ENCODE data around the gene CD1D.
"Not testable (repeated sequence)": the region's sequence is repeated elsewhere in the genome, so short reads cannot be mapped to it uniquely, and the experiment has no call there.

CD1D gene

DNA sequence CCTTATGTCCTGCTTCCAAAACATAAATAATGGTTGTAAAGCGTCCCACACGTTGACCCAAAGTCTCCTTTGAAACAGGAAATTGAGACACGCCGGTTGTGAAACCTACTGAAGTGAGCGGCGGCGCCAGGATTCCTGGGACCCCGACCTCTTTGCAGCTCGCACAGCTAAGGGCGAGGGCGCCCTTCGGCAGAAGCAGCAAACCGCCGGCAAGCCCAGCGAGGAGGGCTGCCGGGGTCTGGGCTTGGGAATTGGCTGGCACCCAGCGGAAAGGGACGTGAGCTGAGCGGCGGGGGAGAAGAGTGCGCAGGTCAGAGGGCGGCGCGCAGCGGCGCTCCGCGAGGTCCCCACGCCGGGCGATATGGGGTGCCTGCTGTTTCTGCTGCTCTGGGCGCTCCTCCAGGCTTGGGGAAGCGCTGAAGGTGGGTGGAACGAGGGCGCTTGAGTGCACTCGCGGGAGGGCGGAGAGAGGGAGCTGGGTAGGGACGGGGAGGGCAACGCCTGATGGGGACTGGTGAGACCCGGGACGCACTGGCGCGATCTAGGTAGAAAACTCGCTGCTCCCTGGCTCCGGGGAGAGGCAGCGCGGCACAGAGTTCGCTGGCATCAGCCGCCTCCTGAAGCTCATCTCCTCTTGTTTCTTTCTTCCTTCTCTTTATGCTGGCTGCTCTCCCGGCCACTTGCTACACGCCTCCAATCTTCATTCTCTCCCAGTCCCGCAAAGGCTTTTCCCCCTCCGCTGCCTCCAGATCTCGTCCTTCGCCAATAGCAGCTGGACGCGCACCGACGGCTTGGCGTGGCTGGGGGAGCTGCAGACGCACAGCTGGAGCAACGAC is at the start of gene CD1D:
Gene CD1D, plus strand, starts transcription at position 155 of the 836 bp plus-strand sequence. Its CDS starts 207 bp downstream, at position 362.
- no peak for DNase-seq

DNA sequence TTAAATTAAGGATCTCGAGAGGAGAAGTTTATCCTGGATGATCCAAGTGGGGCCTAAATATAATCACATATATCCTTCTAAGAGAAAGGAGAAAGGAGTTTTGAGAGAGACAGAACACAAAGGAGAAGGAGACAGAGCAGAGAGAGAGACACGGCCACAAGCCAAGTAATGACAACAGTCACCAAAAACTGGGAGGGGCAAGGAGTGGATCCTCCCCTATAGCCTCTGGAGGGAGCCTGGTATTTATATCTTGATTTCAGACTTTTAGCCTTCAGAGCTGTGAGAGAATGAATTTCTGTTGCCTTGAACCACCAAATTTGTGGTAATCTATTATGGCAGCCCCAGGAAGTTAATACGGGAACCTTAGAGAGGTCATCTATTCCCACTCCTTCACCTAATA is 49.5 kb upstream of the CD1D start:
- DNase-seq: no peak

DNA sequence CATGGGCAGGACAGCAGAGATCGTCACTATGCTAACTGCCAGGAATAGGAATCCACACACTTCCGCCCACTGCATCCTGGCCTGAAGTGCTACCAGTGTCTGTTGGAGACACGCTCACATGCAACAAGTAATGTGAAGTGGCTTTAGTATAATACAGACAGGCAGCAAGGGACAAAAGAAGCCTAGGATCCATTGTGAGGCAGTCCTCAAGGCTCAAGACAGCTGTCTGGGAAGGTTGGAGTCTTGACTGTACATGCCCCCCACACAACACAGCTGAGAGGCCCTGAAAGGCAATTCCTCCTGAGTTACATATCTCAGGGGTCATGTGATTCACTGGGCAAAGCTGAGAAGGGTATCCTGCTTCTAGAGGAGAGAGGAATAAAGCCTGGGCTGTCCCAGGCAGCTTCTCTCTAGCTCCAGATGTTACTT is 39.9 kb upstream of the CD1D start:
- no peak for DNase-seq

DNA sequence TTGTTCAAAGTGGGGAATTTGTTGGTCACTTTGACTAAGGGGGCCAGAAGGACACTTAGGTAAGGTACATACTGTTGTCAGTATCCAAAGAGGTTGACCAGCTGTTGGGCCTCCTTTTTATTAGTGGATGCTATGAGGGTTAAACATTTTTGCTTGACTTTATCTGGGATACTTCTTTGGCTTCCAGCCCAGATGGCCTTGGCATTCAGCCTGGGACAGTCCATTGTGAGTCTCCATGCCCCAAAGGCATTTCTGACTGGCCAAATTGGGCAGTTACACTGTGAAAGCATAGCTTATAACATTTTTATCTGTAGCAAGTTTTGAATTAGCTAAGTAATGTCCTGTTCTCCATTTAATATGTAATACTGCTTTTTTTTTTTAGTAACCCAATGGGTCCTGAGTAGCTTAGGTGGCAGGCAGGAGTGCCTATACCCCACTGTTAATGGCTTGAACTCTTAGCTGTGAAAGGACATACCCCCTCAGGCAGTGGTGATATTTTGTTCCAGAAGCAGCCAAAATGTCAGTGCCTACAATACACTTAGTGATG is 35.4 kb upstream of the CD1D start:
- DNase-seq: no peak

DNA sequence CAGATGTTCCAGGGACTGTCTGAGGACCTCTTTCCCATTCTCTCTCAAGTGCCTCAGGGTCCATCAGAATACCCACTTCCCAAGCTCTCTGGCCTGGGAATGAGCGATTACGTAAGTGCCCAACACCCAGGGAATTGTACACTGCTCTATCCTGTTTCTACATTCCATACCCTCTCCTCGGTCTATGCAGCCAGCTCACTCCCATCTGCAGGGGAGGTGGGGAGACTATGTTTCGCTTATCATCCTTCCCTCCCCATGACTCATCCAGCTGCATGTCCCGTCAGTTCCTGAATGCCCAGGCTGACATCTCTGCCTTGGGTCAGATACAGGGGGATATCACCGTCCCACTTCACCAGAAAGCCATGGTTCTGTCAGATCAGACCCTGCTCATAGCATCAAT is 34.5 kb upstream of the CD1D start:
- DNase-seq: no peak

DNA sequence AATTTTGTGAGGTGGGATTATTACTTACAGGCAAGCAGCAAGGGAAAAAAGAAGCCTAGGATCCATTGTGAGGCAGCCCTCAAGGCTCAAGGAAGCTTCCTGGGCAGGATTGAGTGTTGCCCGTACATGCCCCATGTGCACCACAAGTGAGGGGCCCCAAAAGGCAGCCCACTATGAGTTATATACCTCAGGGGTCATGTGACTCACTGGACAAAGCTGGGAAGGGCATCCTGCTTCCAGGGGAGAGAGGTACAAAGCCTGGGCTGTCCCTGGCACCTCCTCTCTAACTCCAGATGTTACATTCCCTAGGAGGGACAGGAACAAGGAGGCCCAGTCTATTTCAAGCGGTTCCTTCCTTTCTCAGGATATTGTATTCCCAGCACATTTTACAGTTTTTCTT is 34.0 kb upstream of the CD1D start:
- no peak for DNase-seq

DNA sequence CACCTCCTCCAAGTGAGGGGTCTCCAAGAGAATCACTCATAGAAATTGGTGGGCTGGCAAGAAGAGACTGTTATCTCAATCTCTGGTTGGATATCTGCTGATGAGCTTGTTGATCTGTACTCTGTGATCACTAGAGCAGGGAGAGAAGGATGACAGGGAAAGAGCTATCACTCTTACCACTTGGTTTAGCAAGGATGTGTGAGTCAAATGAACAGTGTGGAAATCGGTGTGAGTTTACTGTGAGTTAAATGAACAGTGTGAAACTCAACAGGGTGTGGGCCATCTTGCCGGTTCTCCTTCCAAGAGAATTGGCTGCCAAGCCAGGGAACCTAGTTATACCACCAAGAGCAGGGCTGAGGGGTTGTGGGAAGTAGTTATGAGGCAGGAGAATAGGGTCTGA is 33.3 kb upstream of the CD1D start:
- no peak for DNase-seq

DNA sequence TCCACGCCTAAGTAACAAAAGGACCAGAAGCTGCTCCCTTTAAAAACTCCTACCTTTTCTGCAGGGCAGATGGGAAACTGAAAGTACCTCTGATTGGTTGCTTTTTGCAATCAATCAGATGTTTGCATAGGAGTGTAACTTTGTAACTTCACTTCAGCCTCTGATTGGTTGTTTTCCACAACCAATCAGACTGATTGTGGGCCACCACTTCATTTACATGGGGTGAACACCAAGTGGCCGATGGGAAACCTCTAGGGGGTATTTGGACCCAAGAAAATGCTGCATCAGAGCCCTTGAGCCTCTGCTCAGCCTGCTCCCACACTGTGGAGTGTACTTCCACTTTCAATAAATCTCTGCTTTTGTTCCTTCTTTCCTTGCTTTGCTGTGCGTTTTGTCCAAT is 32.8 kb upstream of the CD1D start:
- no peak for DNase-seq

DNA sequence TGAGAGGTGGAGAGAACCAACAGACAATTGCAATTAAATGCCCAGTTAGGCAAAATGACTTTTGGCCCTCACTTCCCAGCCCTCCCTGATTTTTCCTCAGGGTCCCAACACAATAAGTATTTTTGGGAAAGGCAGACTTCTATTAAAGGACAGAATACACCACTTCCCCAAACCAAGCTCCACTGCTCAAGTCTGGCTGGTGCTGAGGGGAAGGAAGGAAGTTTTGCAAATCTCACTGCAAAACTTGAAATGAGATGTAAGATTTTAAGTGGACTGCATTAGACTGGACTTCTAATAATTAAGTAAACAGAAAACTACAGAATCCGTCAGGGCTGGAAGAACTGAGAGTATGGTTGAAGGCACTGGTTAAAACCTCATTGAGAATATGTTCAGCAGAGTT is 32.2 kb upstream of the CD1D start:
- DNase-seq: no peak

DNA sequence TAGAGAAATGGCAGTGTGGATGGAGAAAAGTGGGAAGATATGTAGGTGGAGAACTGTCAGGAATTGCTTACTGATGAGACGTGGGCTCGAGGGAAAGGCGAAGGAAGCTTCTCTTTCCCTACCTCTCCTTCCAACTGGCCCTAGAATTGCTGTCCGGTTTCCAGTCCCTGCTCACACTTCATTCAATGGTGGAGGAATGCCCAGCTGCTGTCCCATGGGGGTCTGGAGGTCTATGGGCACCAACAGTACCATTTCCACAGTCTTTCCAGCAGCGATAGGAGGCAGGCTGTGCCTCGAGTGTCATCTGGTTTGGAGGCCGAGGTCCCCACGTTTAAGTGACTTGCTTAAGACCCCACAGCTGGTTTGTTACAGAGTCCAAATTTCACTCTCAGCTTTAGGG is 31.5 kb upstream of the CD1D start:
- DNase-seq: no peak

DNA sequence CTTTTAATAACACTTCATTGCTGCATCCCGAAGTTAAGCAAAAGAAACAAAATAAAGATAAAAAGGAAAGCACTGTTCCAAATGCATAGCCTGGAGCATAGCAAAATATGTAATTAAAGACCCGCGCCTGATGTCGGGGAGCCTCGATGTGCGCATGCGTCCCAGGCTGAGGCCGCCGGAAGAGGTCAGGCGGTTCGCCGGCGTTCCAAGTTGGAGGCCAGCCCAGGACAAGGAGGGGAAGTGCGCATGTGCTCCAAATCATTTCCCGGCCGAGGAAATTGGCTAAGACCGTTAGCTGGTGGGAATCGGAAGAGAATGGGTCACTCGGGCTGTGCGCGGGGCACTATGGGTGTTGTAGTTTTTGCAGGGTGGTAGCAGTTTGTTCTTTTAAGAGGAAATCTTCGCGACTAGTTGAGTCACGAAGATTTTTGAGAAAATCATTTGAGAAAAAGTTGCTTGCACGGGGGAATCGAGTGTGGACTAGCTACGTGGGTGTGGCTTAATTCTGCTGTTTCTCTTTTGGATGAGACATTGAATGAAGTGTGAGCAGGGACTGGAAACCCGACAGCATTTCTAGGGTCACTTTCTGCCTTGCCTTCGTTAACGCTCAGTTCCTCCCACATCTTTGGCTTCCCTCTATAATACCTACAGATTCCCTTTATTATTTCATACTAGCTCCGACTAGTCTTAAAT is 31.0 kb upstream of the CD1D start:
- peak; percentile 58 to 72 for DNase-seq

DNA sequence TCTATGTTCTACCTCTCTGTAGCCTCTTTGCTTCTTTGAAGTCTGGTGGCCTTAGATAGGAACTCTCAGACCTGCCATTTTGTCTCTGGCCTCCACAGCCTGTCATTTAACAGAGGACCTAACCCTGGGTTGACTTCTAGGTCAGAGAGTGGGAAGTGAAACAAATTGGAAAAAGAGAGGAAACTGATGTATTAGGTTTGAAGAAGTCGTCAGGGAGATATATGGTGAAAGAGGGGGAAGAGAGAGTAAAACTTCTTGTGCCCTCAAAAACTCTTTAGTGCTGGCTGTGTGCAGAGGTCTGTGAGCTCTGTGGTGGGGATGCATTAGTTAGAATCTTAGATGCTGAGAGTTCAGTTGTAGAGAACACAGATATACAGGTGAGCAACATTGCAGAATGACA is 30.2 kb upstream of the CD1D start:
- no peak for DNase-seq

DNA sequence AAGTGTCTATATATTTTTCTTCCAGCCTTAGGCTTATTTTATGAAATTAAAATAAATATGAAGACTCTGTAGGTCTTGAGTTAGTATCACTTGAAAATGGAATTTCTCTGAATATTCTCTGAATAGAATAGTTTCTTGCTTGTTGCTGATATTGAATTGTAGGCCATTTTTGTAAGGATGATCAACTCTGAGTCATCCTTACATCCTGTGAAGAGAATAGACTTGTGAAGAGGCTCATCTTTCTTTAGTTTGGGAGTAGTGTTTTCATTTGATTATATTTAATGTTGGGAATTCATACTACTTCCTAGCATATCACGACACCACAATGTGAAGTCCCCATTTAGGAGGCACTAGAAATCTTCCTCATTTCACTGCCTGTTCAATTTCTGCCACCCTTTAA is 27.5 kb upstream of the CD1D start:
- no peak for DNase-seq

DNA sequence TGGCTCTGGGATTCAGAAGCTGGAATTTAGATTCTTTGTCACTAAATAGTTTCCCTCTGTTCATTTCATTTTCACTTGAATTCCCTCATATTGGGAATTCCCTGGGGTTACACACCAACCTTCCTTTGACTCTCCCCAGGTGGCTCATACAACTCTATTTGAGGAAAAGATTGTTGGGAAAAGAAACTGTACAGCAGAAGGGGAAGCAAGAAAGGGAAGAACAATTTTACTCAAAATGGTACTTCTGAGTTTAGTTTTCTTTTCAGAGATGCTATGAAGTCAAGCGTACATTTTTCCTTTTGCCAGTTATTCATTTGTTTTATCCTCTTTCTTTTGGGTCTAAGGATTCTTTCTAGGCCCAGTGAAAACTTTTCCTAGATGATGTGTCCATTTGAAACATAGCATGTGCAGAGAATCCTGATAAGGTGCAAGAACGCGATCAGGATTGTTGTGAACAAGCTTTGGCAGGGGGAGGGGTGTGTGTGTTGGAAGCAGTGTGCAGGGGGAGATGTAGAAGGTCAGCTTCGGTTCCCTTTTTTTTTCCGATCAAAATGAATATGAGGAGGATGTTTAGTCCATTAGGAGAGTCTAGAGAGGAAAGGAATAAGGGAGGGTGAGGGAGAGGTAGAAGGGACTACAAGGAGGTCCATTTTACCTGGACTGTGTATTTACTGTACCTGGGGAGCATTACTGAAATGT is 26.8 kb upstream of the CD1D start:
- no peak for DNase-seq

DNA sequence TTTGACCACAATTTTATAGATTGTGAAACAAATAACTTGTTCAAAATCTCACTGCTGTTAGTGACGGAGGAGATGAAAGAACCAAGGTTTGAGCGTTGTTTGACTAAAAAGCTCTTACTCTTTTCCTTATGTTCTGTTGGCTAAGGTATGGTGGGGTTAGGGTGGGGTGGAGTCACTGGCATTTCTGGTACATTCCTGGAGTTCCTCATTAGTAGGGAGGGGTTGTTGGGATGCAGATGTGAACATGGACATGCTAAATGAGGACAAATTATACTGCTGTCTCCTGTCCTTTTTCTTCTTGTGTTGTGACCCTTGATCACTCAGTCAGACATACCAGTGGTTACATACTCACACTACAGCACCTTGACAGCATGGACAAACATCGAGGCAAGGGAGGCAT is 26.2 kb upstream of the CD1D start:
- DNase-seq: no peak

DNA sequence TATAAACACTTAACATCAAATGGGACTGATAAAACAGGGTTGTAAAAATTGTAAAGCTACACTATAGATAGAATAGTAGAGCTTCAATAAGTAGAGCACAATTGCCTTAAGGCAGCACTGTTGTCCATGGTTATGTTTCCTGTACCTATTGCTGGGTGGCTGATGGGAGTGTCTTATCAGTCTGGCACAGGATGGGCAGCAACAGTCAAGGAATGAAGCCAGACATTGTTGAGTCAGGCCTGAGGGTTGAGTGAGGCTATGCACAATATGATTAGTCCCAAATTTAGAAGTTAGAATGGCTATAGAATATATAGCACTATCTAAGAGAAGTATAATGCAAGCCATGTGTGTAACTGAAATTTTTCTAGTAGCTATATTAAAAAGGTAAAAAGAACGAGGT is 25.0 kb upstream of the CD1D start:
- DNase-seq: no peak

DNA sequence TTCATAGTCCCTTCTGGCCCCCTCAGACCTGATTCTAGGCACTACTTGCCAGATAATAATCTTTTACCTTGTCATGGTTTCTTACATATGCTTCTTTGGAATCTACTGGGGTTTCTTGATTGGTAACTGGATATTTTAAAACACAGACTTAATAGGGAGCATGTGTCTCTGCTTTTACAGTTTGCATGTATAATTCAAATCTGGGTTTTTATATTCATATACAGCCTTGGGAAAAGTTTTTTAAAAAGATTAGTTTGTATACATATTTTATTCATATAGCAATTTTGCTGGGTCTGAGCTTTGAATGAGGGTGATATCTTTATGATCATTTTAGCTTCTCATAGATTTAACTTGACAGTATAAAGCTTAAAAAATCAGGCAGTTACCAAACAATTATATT is 21.1 kb upstream of the CD1D start:
- no peak for DNase-seq

DNA sequence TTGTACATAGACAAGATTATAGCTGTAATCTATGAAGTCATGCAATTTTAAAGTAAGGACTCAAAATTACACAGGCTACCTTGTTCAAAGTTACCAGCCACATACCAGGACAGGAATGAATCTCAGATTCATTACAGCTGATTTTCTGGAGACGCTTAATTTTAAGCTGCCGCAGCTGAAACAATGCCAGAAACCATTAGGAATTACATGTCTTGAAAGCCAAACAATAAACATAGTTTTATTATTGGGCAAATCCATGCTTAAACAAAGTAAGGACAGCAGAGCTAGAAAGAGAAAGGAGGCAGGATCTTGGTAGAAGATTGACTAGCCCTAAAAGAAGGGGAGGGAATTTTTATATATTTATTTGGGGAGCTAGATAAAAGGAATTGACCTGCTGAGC is 19.2 kb upstream of the CD1D start:
- DNase-seq: no peak

DNA sequence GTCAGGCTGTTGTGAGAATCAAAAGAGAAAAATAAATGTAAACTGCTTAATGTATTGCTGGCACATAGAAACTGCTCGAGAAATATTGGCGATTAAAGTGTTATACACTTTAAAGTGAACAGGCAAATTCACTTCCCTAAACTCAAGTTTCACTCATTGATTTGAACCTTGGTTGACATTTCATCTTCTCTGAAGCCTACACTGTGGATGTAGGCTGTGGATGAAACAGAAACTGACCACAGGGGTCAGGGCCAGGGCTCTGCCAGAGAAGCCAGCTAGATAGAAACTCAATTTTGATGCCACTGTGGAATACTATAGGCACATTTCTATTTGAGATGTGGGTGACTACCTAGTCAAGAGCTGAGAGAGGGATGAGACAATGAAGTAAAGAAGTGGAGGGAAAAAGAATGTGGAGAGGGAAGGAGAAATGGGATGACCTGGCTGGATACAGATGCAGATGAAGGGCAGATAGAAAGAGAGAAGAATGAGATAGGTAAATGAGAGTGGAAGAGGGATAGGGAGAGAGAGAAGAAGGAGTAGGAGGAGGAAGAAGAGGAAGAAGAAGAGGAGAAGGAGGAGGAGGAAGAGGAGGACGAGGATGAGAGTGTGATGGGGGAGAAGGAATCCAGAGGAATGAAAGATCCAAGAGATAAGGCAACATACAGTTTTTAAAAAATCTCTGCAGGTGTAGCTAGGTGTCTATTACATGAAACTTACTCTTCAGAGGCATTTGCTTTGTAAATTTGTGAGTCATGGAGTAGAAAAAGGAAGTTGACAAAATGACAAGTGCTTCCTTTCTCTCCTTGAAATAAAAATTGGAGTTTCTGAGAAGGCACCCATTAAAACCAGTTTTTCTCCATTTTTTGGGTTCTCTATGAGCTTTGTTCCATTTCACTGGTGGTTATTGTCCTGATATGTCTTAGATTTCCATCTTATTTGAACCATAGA is 17.4 kb upstream of the CD1D start:
- DNase-seq: no peak

DNA sequence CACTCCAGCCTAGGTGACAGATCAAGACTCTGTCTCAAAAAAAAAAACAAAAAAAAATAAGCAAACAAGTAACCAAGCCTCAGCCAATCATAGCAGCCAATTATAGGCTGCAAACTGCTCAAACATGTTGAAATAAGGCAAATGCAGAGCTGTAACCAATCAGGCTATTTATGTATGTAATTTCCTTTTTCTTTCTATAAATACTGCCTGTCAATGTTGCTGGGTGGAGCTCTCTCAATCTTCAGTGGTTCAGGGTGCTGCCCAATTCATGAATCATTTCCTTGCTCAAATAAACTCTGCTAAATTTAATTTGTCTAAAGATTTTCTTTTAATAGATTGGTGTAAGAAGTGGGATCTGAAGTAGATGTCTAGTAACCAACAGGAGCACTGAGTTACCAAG is 11.6 kb upstream of the CD1D start:
- DNase-seq: no peak

DNA sequence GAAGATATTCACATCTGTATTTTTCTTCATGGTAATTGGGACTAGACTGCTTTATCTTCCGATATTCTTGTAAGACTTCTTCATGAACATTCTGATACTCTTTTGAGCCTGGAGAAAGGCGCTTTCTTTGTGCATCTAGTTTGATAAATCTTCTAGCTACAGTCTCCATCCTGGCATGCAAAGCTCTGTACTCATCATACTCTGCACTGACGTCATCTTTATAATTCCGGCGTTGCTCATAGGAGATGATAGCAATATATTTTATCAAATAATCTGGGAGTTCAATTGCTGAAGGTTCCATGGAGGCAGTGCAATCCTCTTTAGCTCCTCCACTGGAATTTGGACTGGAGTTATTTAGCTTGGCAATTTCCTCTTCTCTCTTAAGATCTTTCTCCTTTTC is 4.8 kb upstream of the CD1D start:
- DNase-seq: not testable (repeated sequence)

DNA sequence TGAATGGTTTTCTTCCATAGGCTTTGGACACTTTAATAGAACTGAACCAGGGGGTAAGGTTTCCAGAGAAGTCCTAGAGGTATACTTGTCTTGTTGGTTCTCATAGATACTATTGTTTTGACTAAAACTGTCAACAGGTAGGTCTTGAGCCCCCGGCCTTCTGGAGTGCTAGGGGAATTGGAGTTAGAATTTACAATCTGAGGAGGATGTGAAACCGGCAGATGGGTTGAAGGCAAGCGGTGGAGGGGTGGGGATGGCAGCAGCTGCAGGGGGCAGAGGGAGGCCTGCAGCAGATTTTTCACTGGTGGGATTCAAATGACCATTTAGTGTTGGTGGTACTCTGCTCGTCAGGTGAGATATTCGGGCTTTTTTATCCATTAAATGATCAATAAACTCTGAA is 4.3 kb upstream of the CD1D start:
- DNase-seq: no peak
